ENCODE data around the gene TMEM39A.
A peak's percentile ranks its signal among the peaks of the same experiment; 100 is the strongest.

TMEM39A gene

GRCh38 chr3:119507404-119507803 lies 44.0 kb upstream of the TMEM39A start:
- TF ChIP-seq ZNF501 (tag by site-specific recombination; IDR thresholded peaks at IDR 0.05) (no peak), ZNF548 (tag by site-specific recombination; IDR thresholded peaks at IDR 0.05) (no peak), SP2 (tag by site-specific recombination; IDR thresholded peaks at IDR 0.05) (no peak), GLI4 (tag by site-specific recombination; IDR thresholded peaks at IDR 0.05) (no peak), ATF2 (tag by site-specific recombination; IDR thresholded peaks at IDR 0.05; ENCODE audit: low read depth) (no peak), ZNF560 (tag by site-specific recombination; IDR thresholded peaks at IDR 0.05; ENCODE audit: borderline replicate concordance) (no peak), ZNF645 (tag by site-specific recombination; IDR thresholded peaks at IDR 0.05) (no peak), ZNF558 (tag by site-specific recombination; IDR thresholded peaks at IDR 0.05) (no peak), ZIC2 (tag by site-specific recombination; IDR thresholded peaks at IDR 0.05) (no peak), ZSCAN18 (tag by site-specific recombination; IDR thresholded peaks at IDR 0.05) (no peak), WT1 (tag by site-specific recombination; IDR thresholded peaks at IDR 0.05) (no peak), ZNF473 (tag by site-specific recombination; IDR thresholded peaks at IDR 0.05) (no peak), ZNF837 (tag by site-specific recombination; IDR thresholded peaks at IDR 0.05) (no peak), SALL2 (tag by site-specific recombination; IDR thresholded peaks at IDR 0.05; ENCODE audit: borderline replicate concordance) (no peak)
- POLR2A ChIA-PET, result no interaction called here
- H3K36me3 ChIP-seq (ENCODE audit: control insufficient read depth in 2 of 2, insufficient read depth in 1 of 2, low read length in 2 of 2), result peaks cover 7 to 77% of the 10 kb centered on the region in 2 experiments; a peak in 2 of 3 replicates
- H3K9me3 ChIP-seq (ENCODE audit: control insufficient read depth, insufficient read depth, low read depth, low read length), result no peaks in the 10 kb centered on the region
- no peak overlapping the region for H3K27ac ChIP-seq (ENCODE audit: extremely low read depth, low read depth, low read length)
- CTCF ChIA-PET, result no interaction called here
- H3K4me3 ChIP-seq (ENCODE audit: low read depth, low read length), result no peak overlapping the region
- H3K4me1 ChIP-seq (ENCODE audit: control insufficient read depth, insufficient read depth, low read length), result no peaks in the 10 kb centered on the region

GRCh38 chr3:119506631-119507030 lies 43.2 kb upstream of the TMEM39A start:
- no peak overlapping the region for H3K27ac ChIP-seq (ENCODE audit: extremely low read depth, low read depth, low read length)
- ChIA-PET POLR2A (no interaction called here), CTCF (interaction anchor here (0.7 kb wide), 1 partner anchor 194 kb away, joined by 3 read pairs; no protein-coding TSS in a partner anchor)
- TF ChIP-seq ZNF560 (tag by site-specific recombination; IDR thresholded peaks at IDR 0.05; ENCODE audit: borderline replicate concordance) (no peak), PRDM1 (tag by site-specific recombination; IDR thresholded peaks at IDR 0.05) (0 out of 2 replicates have a peak, but pooled peaks have one; percentile 13)
- no peaks in the 10 kb centered on the region for H3K4me1 ChIP-seq (ENCODE audit: control insufficient read depth, insufficient read depth, low read length)
- no peaks in the 10 kb centered on the region for H3K9me3 ChIP-seq (ENCODE audit: control insufficient read depth, insufficient read depth, low read depth, low read length)
- no peak overlapping the region for H3K4me3 ChIP-seq (ENCODE audit: low read depth, low read length)
- peaks cover 4 to 78% of the 10 kb centered on the region in 2 experiments; a peak in 2 of 3 replicates for H3K36me3 ChIP-seq (ENCODE audit: control insufficient read depth in 2 of 2, insufficient read depth in 1 of 2, low read length in 2 of 2)

- POLR2A ChIA-PET, result interaction anchor here (0.7 to 3.9 kb wide), 2 partner anchors 36 to 176 kb away, joined by 3 to 39 read pairs; partner anchors contain the start of gene TMEM39A
- no peaks in the 10 kb centered on the region for H3K9me3 ChIP-seq (ENCODE audit: control insufficient read depth, insufficient read depth, low read depth, low read length)
- H3K36me3 ChIP-seq (ENCODE audit: control insufficient read depth in 2 of 2, insufficient read depth in 1 of 2, low read length in 2 of 2), result peaks cover 0 to 40% of the 10 kb centered on the region in 2 experiments; a peak in 2 of 3 replicates
- H3K4me1 ChIP-seq (ENCODE audit: control insufficient read depth, insufficient read depth, low read length), result no peaks in the 10 kb centered on the region
- H3K4me3 ChIP-seq (ENCODE audit: low read depth, low read length), result no peak overlapping the region
- peak; percentile 28; the same call in 1 of the 2 replicates for TF ChIP-seq ZNF335 (tag by site-specific recombination; conservative IDR thresholded peaks at IDR 0.05)
- no peak for TF ChIP-seq ZNF114 (tag by site-specific recombination; IDR thresholded peaks at IDR 0.05)
- CTCF ChIA-PET, result no interaction called here
- no peak overlapping the region for H3K27ac ChIP-seq (ENCODE audit: extremely low read depth, low read depth, low read length)
These were observed 37.5 kb upstream of the TMEM39A start for GRCh38 chr3:119500901-119501300.
